Kasumi-1 (cell line): ENCODE data around the gene ELF5.
A peak's percentile ranks its signal among the peaks of the same experiment; 100 is the strongest.

Experiments
- DNase-seq, 2 experiments: peaks; one replicate each; lab custom pipeline; 2025; lab: John Stamatoyannopoulos, UW

The ELF5 gene

GRCh38 chr11:34454308-34455032 is 59.1 kb downstream of the ELF5 start:
- no peak for DNase-seq

GRCh38 chr11:34451053-34451452 is 62.5 kb downstream of the ELF5 start:
- peak in 1 of 2 experiments; percentile 25 for DNase-seq

- DNase-seq = peak; percentile 35 to 47
Measured at GRCh38 chr11:34449013-34449412, 64.6 kb downstream of the ELF5 start.

- no peak for DNase-seq
Measured at GRCh38 chr11:34448223-34448994, 65.2 kb downstream of the ELF5 start.

- DNase-seq = no peak
Measured at GRCh38 chr11:34447044-34447443, 66.5 kb downstream of the ELF5 start.

GRCh38 chr11:34446386-34446785 is 67.2 kb downstream of the ELF5 start:
- no peak for DNase-seq

- peak; percentile 20 to 43 for DNase-seq
Measured at GRCh38 chr11:34445956-34446355, 67.6 kb downstream of the ELF5 start.

GRCh38 chr11:34444428-34444827 is 69.2 kb downstream of the ELF5 start:
- no peak for DNase-seq

- no peak for DNase-seq
Measured at GRCh38 chr11:34443136-34443535, 70.5 kb downstream of the ELF5 start.

GRCh38 chr11:34441814-34442213 is 71.8 kb downstream of the ELF5 start:
- no peak for DNase-seq

GRCh38 chr11:34439610-34440198 is 73.9 kb downstream of the ELF5 start:
- DNase-seq = no peak

GRCh38 chr11:34438529-34439507 is 74.8 kb downstream of the ELF5 start, which contains the start of gene CAT:
Gene CAT, plus strand, starts transcription at chr11:34438934. Its CDS starts 80 bp downstream, at chr11:34439014.
- DNase-seq = peak; percentile 96 to 98

- no peak for DNase-seq
Measured at GRCh38 chr11:34437224-34438125, 76.1 kb downstream of the ELF5 start.

- no peak for DNase-seq
Measured at GRCh38 chr11:34433899-34434298, 79.7 kb downstream of the ELF5 start.

- DNase-seq = peak; percentile 27 to 31
Measured at GRCh38 chr11:34432822-34433221, 80.8 kb downstream of the ELF5 start.

GRCh38 chr11:34431979-34432378 is 81.6 kb downstream of the ELF5 start:
- DNase-seq = peak; percentile 69 to 76
